Testis (tissue), 2 donors: ENCODE data around the gene ZBTB7C.

Source experiments
- POLR2A ChIP-seq: fragments of 450-650 bp; IDR thresholded peaks from one replicate; pipeline ENCODE4 v1.6.1; 2017; ENCODE audit warnings: antibody characterized with exemption, mild to moderate bottlenecking, moderate library complexity
- TF ChIP-seq, protein P1 (sequence below), 3 experiments: fragments of 450-650 bp in 2 of 3; fragments of 200-600 bp in 1 of 3; sonication (generic) in 1 of 3; IDR thresholded peaks; one replicate each; pipeline ENCODE4 v1.5.1; 2016 to 2019; ENCODE audit warnings: antibody characterized with exemption in 3 of 3, mild to moderate bottlenecking in 2 of 3, moderate library complexity in 1 of 3

DNA sequence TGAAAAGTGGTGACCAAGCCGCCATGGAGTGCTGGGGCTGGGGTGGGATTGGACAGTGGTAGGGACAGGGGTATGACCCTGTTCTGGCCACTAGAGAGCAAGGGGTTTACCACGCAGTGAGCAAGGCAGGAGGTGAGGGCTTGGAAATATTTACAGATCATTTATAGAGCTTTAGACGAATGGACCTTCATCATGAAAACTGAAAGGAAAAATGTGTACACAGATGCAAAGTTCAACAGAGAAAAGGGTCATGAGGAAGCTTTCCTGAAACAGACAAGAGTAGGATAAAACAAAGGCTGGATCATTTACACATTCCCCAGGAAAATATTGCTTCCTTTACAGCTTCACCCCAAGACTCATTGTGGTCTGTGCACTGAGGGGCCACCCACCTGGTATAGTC lies 348.2 kb downstream of the ZBTB7C start:
- TF ChIP-seq, protein P1, sequence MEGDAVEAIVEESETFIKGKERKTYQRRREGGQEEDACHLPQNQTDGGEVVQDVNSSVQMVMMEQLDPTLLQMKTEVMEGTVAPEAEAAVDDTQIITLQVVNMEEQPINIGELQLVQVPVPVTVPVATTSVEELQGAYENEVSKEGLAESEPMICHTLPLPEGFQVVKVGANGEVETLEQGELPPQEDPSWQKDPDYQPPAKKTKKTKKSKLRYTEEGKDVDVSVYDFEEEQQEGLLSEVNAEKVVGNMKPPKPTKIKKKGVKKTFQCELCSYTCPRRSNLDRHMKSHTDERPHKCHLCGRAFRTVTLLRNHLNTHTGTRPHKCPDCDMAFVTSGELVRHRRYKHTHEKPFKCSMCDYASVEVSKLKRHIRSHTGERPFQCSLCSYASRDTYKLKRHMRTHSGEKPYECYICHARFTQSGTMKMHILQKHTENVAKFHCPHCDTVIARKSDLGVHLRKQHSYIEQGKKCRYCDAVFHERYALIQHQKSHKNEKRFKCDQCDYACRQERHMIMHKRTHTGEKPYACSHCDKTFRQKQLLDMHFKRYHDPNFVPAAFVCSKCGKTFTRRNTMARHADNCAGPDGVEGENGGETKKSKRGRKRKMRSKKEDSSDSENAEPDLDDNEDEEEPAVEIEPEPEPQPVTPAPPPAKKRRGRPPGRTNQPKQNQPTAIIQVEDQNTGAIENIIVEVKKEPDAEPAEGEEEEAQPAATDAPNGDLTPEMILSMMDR (IDR thresholded peaks at IDR 0.05): no peak
- no peak for TF ChIP-seq POLR2A
